ENCODE measurements around the gene ZIC5.

Gene ZIC5

GRCh38 chr13:99935772-99936171 lies 35.8 kb downstream of the ZIC5 start:
- Histone ChIP-seq H4K20me1 (ENCODE audit: insufficient read depth, low read length, poor library complexity, severe bottlenecking) (no peaks in the 10 kb centered on the region), H2AFZ (ENCODE audit: low read length) (no peak overlapping the region), H3K4me3 (ENCODE audit: low read length, poor library complexity, severe bottlenecking) (no peak overlapping the region), H3K27me3 (ENCODE audit: insufficient read depth, low read length, poor library complexity, severe bottlenecking) (no peaks in the 10 kb centered on the region), H3K4me1 (ENCODE audit: insufficient read depth, low read length, poor library complexity, severe bottlenecking) (no peaks in the 10 kb centered on the region), H3K36me3 (ENCODE audit: insufficient read depth, low read length) (no peaks in the 10 kb centered on the region), H3K9me2 (replicated peaks; ENCODE audit: low read depth, low read length) (no peaks in the 10 kb centered on the region), H3K4me2 (ENCODE audit: low read depth, low read length, poor library complexity, severe bottlenecking) (no peak overlapping the region), H3K9ac (ENCODE audit: low read depth, low read length, poor library complexity, severe bottlenecking) (no peak overlapping the region), H3F3A (ENCODE audit: low read depth) (no peaks in the 10 kb centered on the region), H3K9me3 (ENCODE audit: insufficient read depth, low read depth, low read length) (no peaks in the 10 kb centered on the region), H3K79me2 (ENCODE audit: insufficient read depth, low read length) (no peaks in the 10 kb centered on the region)
- TF ChIP-seq, protein P1, sequence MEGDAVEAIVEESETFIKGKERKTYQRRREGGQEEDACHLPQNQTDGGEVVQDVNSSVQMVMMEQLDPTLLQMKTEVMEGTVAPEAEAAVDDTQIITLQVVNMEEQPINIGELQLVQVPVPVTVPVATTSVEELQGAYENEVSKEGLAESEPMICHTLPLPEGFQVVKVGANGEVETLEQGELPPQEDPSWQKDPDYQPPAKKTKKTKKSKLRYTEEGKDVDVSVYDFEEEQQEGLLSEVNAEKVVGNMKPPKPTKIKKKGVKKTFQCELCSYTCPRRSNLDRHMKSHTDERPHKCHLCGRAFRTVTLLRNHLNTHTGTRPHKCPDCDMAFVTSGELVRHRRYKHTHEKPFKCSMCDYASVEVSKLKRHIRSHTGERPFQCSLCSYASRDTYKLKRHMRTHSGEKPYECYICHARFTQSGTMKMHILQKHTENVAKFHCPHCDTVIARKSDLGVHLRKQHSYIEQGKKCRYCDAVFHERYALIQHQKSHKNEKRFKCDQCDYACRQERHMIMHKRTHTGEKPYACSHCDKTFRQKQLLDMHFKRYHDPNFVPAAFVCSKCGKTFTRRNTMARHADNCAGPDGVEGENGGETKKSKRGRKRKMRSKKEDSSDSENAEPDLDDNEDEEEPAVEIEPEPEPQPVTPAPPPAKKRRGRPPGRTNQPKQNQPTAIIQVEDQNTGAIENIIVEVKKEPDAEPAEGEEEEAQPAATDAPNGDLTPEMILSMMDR (conservative IDR thresholded peaks at IDR 0.05; ENCODE audit: low read length): peak; percentile 50
- no peak for TF ChIP-seq EZH2phosphoT487 (IDR thresholded peaks at IDR 0.05; ENCODE audit: borderline replicate concordance)

DNA sequence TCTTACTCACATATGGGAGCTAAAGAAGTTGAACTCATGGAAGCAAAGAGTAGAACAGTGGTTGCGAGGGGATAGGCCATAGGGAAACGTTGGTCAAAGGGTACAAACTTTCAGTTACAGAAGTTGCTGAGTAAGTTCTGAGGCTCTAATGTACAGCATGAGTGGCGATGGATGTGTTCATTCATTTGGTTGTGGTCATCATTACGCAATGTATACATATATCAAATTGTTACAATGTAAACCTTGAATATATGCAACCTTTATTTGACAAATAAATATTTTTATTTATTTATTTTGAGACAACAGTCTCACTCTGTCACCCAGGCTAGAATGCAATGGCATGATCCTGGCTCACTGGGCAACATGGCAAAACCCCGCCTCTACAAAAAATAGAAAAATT lies 38.7 kb downstream of the ZIC5 start:
- Histone ChIP-seq H3K9me2 (replicated peaks; ENCODE audit: low read depth, low read length) (no peaks in the 10 kb centered on the region), H4K20me1 (ENCODE audit: insufficient read depth, low read length, poor library complexity, severe bottlenecking) (no peaks in the 10 kb centered on the region), H3K36me3 (ENCODE audit: insufficient read depth, low read length) (no peaks in the 10 kb centered on the region), H3K9me3 (ENCODE audit: insufficient read depth, low read depth, low read length) (no peaks in the 10 kb centered on the region), H3F3A (ENCODE audit: low read depth) (no peaks in the 10 kb centered on the region), H3K79me2 (ENCODE audit: insufficient read depth, low read length) (no peaks in the 10 kb centered on the region), H2AFZ (ENCODE audit: low read length) (no peak overlapping the region), H3K4me2 (ENCODE audit: low read depth, low read length, poor library complexity, severe bottlenecking) (no peak overlapping the region), H3K4me1 (ENCODE audit: insufficient read depth, low read length, poor library complexity, severe bottlenecking) (no peaks in the 10 kb centered on the region), H3K27me3 (ENCODE audit: insufficient read depth, low read length, poor library complexity, severe bottlenecking) (no peaks in the 10 kb centered on the region), H3K4me3 (ENCODE audit: low read length, poor library complexity, severe bottlenecking) (no peak overlapping the region), H3K9ac (ENCODE audit: low read depth, low read length, poor library complexity, severe bottlenecking) (no peak overlapping the region)
- TF ChIP-seq, protein P1 (conservative IDR thresholded peaks at IDR 0.05; ENCODE audit: low read length): no peak
- TF ChIP-seq EZH2phosphoT487 (IDR thresholded peaks at IDR 0.05; ENCODE audit: borderline replicate concordance): no peak

DNA sequence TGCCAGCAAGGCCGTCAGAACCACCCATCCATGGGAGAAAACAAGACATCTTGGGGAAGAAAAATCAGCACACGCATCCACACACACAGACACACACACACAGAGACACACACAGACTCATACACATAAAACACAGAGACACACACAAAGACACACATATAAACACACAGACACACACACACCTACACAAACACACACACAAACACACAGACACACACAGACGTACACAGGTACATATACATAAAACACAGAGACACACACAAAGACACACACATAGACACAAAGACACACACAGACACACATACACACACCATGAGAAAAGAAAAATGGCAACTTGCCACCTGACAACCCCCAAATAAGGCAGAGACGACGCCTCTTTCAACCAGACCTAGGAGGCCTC lies 40.6 kb downstream of the ZIC5 start:
- Histone ChIP-seq H3K4me2 (ENCODE audit: low read depth, low read length, poor library complexity, severe bottlenecking) (no peak overlapping the region), H3F3A (ENCODE audit: low read depth) (no peaks in the 10 kb centered on the region)
- no peak for TF ChIP-seq EZH2phosphoT487 (IDR thresholded peaks at IDR 0.05; ENCODE audit: borderline replicate concordance)
- TF ChIP-seq, protein P1 (conservative IDR thresholded peaks at IDR 0.05; ENCODE audit: low read length): no peak

More for the DNA sequence above, 40.6 kb downstream of the ZIC5 start:
- H3K4me3 ChIP-seq (ENCODE audit: low read length, poor library complexity, severe bottlenecking): no peak overlapping the region
- H4K20me1 ChIP-seq (ENCODE audit: insufficient read depth, low read length, poor library complexity, severe bottlenecking): no peaks in the 10 kb centered on the region
- H3K4me1 ChIP-seq (ENCODE audit: insufficient read depth, low read length, poor library complexity, severe bottlenecking): no peaks in the 10 kb centered on the region
- no peaks in the 10 kb centered on the region for H3K27me3 ChIP-seq (ENCODE audit: insufficient read depth, low read length, poor library complexity, severe bottlenecking)
- H3K9me3 ChIP-seq (ENCODE audit: insufficient read depth, low read depth, low read length): no peaks in the 10 kb centered on the region
- no peak overlapping the region for H2AFZ ChIP-seq (ENCODE audit: low read length)
- no peak overlapping the region for H3K9ac ChIP-seq (ENCODE audit: low read depth, low read length, poor library complexity, severe bottlenecking)
- no peaks in the 10 kb centered on the region for H3K36me3 ChIP-seq (ENCODE audit: insufficient read depth, low read length)
- no peaks in the 10 kb centered on the region for H3K79me2 ChIP-seq (ENCODE audit: insufficient read depth, low read length)
- H3K9me2 ChIP-seq (replicated peaks; ENCODE audit: low read depth, low read length): no peaks in the 10 kb centered on the region

Measured in Loucy (cell line).